ENCODE data around the gene TXNL4A.

DNA sequence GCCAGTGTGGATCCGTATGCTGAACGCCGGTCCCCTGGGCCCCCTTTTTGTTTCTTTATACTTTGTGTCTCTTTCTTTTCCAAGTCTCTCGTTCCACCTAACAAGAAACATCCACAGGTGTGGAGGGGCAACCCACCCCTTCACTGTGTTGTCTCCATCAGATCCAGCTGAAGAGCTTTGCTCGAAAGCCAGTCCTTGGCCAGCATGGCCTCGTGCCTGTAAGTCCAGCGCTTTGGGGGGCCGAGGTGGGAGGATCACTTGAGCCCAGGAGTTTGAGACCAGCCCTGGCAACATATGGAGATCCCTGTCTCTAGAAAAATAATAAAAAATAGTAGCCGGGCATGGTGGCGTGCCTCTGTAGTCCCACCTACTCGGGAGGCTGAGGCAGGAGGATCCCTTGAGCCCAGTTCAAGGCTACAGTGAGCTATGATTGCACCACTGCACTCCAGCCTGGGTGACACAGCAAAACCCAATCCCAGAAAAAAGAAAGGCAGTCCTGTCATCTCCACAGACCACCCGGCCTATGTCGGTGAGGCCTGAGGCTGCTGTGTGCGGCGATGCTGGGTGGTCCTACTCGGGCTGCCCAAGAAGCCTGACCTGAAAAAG, 27.3 kb downstream of the TXNL4A start:
- TF ChIP-seq EZH2 (IDR thresholded peaks at IDR 0.05; ENCODE audit: borderline replicate concordance, low read length) = no peak
- TF ChIP-seq, protein P1, sequence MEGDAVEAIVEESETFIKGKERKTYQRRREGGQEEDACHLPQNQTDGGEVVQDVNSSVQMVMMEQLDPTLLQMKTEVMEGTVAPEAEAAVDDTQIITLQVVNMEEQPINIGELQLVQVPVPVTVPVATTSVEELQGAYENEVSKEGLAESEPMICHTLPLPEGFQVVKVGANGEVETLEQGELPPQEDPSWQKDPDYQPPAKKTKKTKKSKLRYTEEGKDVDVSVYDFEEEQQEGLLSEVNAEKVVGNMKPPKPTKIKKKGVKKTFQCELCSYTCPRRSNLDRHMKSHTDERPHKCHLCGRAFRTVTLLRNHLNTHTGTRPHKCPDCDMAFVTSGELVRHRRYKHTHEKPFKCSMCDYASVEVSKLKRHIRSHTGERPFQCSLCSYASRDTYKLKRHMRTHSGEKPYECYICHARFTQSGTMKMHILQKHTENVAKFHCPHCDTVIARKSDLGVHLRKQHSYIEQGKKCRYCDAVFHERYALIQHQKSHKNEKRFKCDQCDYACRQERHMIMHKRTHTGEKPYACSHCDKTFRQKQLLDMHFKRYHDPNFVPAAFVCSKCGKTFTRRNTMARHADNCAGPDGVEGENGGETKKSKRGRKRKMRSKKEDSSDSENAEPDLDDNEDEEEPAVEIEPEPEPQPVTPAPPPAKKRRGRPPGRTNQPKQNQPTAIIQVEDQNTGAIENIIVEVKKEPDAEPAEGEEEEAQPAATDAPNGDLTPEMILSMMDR (conservative IDR thresholded peaks at IDR 0.05 in 1 of 2, IDR thresholded peaks at IDR 0.05 in 1 of 2; ENCODE audit: extremely low read depth in 1 of 2, insufficient read depth in 1 of 2, low read depth in 1 of 2, low read length in 2 of 2) = no peak

All from mammary epithelial cell (primary cell).